ENCODE measurements around the gene PDSS2.

PDSS2 gene

DNA sequence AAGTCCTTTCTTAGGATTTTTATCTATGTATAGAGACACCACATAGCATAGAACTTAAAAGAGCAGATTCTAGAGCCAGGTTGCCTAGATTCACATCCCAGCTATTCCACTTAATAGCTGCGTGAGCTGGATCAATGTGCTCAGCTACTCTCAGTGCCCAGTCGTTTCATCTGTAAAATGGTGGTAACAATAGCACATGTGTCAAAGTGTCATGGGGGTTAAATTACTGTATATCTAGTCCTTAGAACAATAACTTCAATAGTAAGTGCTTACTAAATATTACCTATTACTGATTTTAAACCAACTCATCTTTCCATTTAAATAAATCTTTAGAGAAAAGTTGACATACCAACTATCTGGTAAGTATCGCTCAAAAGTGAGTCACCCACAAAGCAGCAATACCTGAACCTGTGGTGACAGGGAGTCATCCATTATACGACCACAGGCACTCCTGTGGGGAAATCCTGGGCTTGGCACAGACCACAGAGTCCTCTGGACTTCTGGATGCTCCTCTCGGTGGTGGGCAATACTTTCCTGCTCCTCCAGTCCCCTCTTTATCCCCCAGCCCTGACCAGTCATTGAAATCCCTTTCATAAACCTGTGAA is 154.8 kb downstream of the PDSS2 start:
- Histone ChIP-seq H3K4me2 (ENCODE audit: low read length) (no peak overlapping the region), H3F3A (ENCODE audit: control insufficient read depth, insufficient read depth) (no peaks in the 10 kb centered on the region), H3K4me3 (ENCODE audit: low read length) (no peak overlapping the region), H3K79me2 (ENCODE audit: control insufficient read depth, low read length) (no peaks in the 10 kb centered on the region), H4K20me1 (ENCODE audit: control insufficient read depth, insufficient read depth, low read depth, low read length) (no peaks in the 10 kb centered on the region; the same call in 1 of the 2 replicates), H3K27me3 (ENCODE audit: control insufficient read depth, low read length) (no peaks in the 10 kb centered on the region), H3K9me3 (ENCODE audit: control insufficient read depth, insufficient read depth, low read length) (no peaks in the 10 kb centered on the region), H3K4me1 (ENCODE audit: control insufficient read depth, low read length) (no peaks in the 10 kb centered on the region), H3K9me2 (replicated peaks; ENCODE audit: control insufficient read depth, low read length) (no peaks in the 10 kb centered on the region), H3K27ac (ENCODE audit: low read depth, low read length) (no peak overlapping the region), H3K36me3 (ENCODE audit: control insufficient read depth, low read length) (no peaks in the 10 kb centered on the region)
- TF ChIP-seq EZH2phosphoT487 (IDR thresholded peaks at IDR 0.05; ENCODE audit: borderline replicate concordance, low read length): no peak
- TF ChIP-seq, protein P1, sequence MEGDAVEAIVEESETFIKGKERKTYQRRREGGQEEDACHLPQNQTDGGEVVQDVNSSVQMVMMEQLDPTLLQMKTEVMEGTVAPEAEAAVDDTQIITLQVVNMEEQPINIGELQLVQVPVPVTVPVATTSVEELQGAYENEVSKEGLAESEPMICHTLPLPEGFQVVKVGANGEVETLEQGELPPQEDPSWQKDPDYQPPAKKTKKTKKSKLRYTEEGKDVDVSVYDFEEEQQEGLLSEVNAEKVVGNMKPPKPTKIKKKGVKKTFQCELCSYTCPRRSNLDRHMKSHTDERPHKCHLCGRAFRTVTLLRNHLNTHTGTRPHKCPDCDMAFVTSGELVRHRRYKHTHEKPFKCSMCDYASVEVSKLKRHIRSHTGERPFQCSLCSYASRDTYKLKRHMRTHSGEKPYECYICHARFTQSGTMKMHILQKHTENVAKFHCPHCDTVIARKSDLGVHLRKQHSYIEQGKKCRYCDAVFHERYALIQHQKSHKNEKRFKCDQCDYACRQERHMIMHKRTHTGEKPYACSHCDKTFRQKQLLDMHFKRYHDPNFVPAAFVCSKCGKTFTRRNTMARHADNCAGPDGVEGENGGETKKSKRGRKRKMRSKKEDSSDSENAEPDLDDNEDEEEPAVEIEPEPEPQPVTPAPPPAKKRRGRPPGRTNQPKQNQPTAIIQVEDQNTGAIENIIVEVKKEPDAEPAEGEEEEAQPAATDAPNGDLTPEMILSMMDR (IDR thresholded peaks at IDR 0.05; ENCODE audit: low read depth, low read length, poor library complexity, severe bottlenecking): no peak

DNA sequence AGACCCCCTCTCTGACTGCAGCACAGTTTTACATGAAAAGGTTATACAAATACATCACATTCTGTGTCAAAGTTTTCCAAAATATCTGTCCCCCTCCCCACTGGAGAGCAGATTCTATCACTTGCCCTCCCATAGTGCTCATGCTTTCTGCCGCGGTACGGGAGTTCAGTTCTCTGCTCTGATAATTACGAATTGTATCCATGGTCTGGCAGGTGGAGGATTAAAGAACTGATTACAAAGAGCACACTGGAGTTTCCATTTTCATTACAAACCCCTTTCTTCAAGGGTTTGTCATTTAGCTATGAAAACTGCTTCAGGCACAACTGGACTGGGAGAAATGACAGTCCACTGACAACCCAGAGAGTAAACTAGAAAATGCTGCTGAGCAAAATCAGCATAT is 166.0 kb downstream of the PDSS2 start:
- Histone ChIP-seq H3K4me1 (ENCODE audit: control insufficient read depth, low read length) (no peaks in the 10 kb centered on the region), H3K9me2 (replicated peaks; ENCODE audit: control insufficient read depth, low read length) (no peaks in the 10 kb centered on the region), H3K4me3 (ENCODE audit: low read length) (no peak overlapping the region), H4K20me1 (ENCODE audit: control insufficient read depth, insufficient read depth, low read depth, low read length) (no peaks in the 10 kb centered on the region), H3K27ac (ENCODE audit: low read depth, low read length) (no peak overlapping the region), H3K79me2 (ENCODE audit: control insufficient read depth, low read length) (no peaks in the 10 kb centered on the region), H3K4me2 (ENCODE audit: low read length) (no peak overlapping the region), H3K9me3 (ENCODE audit: control insufficient read depth, insufficient read depth, low read length) (no peaks in the 10 kb centered on the region), H3K27me3 (ENCODE audit: control insufficient read depth, low read length) (no peaks in the 10 kb centered on the region), H3F3A (ENCODE audit: control insufficient read depth, insufficient read depth) (no peaks in the 10 kb centered on the region), H3K36me3 (ENCODE audit: control insufficient read depth, low read length) (no peaks in the 10 kb centered on the region)
- no peak for TF ChIP-seq EZH2phosphoT487 (IDR thresholded peaks at IDR 0.05; ENCODE audit: borderline replicate concordance, low read length)
- TF ChIP-seq, protein P1 (IDR thresholded peaks at IDR 0.05; ENCODE audit: low read depth, low read length, poor library complexity, severe bottlenecking): no peak

DNA sequence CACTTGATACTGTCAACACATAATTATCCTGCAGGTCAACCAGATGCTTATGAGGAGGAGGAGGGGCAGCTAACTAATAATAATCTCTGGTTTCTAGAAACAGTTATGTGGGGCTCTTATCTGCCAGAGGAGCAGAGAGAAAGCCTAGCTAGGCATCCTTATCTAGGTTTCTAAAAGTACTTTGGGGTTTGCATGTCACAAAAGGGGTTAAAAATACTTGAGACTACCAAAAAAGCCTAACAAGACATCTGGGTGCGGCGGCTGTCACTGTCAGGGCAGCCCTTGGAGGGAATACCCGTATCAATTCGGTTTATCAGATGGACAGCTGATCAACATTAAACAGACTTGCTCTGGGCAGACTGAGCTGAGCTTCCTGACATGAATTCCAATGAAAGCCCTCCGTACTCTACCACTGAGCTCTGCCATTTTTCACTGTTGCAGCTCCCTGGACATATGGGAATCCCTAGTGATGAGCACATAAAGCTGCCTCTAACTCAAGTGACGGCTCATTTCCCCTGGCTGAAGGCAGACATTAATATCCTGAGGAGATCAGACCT is 166.6 kb downstream of the PDSS2 start:
- Histone ChIP-seq H3K27ac (ENCODE audit: low read depth, low read length) (no peak overlapping the region), H3K9me2 (replicated peaks; ENCODE audit: control insufficient read depth, low read length) (no peaks in the 10 kb centered on the region), H3K36me3 (ENCODE audit: control insufficient read depth, low read length) (no peaks in the 10 kb centered on the region), H3K9me3 (ENCODE audit: control insufficient read depth, insufficient read depth, low read length) (no peaks in the 10 kb centered on the region), H4K20me1 (ENCODE audit: control insufficient read depth, insufficient read depth, low read depth, low read length) (no peaks in the 10 kb centered on the region), H3K4me2 (ENCODE audit: low read length) (no peak overlapping the region), H3K4me3 (ENCODE audit: low read length) (no peak overlapping the region), H3K27me3 (ENCODE audit: control insufficient read depth, low read length) (no peaks in the 10 kb centered on the region), H3K79me2 (ENCODE audit: control insufficient read depth, low read length) (no peaks in the 10 kb centered on the region), H3K4me1 (ENCODE audit: control insufficient read depth, low read length) (no peaks in the 10 kb centered on the region), H3F3A (ENCODE audit: control insufficient read depth, insufficient read depth) (no peaks in the 10 kb centered on the region)
- no peak for TF ChIP-seq EZH2phosphoT487 (IDR thresholded peaks at IDR 0.05; ENCODE audit: borderline replicate concordance, low read length)
- TF ChIP-seq, protein P1 (IDR thresholded peaks at IDR 0.05; ENCODE audit: low read depth, low read length, poor library complexity, severe bottlenecking): no peak

Measured in DOHH2 (cell line).